Measurements from ENCODE around the gene ABI3BP.

ABI3BP gene

DNA sequence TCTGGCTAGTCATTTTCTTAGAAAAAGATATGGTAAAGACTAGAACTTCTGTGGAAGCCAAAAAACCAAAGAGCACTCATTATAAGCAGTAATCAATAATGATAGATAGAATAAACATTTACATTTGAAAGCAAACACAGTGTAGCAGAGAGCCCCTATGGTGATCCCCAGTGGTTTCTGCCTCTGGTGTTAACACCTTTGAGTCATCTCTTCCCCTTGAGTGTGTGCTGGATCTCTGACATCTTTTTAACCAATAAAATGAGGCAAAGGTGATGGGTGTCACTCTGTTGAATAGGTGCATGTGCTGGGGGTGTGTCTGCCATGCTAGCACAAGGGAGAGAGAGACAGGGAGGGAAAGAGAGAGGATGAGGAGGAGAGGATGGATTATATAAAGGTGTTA is 162.3 kb downstream of the ABI3BP start:
- no peak for DNase-seq

DNA sequence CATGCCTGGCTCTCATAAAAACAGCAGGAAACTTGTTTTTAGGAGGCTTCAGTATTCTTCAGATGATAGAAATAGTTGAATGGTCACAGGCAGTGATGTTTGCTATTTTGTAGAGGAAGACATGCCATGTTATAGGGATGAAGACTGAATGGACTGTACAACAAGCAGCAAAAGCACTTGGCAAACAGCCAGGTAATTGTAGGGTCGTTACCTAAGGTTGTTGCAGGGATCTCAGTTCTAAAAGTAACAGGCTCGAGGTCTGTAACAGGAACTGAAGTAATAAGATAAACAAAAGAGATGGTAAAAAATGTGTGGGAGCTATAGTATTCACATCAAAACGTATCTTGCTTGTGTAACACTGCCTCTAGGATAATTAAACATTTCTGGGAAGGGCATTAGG is 167.6 kb downstream of the ABI3BP start:
- DNase-seq: peak; percentile 8

DNA sequence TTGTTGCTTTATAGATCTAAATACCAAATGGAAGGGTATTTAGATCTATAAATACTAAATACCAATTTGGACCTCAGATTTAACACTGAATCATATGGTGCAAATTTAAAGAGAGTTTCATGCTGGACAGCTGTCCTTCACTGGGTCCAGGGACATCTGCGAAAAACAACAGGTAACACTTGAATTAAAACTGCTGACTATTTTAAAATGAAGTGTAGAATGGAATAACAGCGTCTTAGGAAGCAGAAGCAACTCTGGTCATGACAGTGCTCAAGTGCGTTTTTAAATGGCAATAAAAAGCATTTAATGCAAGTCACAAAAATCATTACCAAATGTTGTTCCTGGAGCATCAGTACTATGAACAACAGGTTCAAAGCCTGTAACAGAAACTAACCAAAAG is 177.6 kb downstream of the ABI3BP start:
- DNase-seq: no peak

DNA sequence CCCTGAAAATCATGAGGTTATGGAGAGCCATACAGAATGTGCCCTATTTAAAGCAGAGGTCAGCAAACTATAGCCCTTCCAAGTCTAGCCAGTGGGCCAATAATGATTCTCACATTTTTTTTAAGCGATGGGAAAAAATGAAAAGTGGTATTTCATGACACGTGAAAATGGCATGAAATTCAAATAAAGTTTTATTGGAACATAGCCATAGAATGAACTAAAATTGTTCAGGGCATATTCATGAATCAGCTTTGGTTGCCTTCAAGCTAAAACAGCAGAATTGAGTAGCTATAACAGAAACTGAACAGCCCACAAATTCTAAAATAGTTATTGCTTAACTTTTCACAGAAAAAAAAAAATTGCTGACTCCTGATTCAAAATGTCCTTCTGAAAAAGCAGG is 179.4 kb downstream of the ABI3BP start:
- DNase-seq: no peak

DNA sequence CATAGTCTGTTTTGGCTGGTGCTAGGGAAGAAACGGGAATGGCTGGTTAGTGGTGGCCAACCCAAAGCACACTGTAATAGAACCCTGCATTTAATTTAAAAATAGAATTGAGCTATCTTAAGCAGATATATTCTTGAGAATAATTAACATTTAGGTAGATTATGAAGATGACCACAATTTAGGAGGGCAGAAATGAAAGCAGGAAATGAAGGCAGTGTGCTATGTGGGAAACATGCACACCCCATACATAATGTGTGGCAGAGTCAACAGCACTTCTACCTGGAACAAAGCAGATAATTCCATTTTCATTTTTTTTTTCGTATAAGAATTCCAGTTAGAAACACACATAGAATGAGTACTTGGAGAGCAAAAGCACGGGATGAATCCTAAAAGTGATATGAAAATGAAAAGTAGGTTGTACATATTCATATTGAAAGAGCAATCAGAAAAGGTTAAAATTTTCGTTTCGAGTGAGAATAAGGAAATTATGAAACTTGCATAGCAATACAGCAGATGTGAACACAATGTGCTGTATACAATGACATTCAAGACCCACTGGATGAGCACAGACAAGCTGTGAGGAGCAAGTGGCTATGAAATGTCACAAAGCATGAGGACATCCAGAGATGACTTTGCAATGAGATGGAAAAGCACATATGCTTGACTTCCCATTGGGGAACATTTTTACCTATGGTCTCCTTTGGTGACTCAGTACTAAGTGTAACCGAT is 181.3 kb downstream of the ABI3BP start:
- DNase-seq: no peak

GRCh38 chr3:100810671-100811070 is 182.6 kb downstream of the ABI3BP start:
- DNase-seq: no peak

DNA sequence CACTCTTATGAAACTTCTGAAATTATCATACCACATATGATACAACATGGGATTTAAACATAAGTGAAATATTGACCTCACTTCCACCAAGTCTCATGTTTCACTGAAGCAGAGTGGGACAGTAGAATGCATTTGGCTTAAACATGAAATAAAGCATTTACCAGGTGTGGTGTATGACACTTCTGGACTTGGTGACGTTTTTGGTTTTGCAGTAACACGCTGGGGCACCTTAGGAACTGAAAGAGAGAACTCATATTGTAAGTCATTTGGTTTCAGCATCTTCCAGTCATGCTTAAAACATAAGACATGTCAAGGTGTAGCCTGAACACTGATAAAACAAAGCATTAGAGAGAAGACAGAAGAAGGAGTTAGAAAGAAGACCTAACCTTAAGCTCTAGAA is 188.6 kb downstream of the ABI3BP start:
- no peak for DNase-seq

DNA sequence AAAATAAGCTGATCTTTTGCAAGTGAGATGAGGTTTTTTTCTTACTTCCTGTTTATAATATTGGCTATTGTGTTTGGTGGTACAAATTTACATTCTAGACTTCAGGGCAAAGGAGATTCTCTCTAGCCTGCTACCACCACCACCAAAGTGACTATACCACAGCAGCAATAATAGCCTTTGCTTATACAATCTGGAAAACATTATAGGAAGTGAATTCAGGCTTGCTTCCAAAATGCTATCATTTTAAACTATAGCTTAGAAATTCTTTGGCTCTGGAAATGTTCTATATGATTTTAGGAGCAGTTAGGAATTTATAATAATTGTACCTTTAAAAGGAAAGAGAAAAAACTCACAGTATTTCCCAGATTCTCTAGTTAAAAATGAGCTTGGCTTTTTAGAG is 189.5 kb downstream of the ABI3BP start:
- DNase-seq: no peak

DNA sequence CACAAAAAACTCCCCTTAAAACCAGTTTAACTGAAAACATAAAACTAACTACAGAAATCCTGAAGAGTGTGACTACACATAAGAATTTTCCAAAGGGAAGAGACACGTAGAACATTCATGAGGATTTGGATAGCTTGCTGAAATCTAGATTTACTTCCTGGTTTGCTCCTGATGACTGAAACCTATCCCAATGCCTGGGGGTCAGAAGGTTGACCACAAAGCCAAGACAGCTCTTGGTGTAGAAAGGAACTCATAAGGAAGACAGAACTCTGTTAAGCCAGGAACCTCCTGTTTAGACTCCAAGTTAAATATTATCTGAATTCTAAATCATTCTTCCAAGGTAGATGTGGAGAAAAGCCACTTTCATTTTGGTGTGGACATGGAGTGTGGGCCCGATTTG is 191.1 kb downstream of the ABI3BP start:
- no peak for DNase-seq

GRCh38 chr3:100798012-100798411 is 195.2 kb downstream of the ABI3BP start:
- DNase-seq: no peak

- peak; percentile 58 for DNase-seq
Measured at GRCh38 chr3:100796556-100796955, 196.7 kb downstream of the ABI3BP start.

DNA sequence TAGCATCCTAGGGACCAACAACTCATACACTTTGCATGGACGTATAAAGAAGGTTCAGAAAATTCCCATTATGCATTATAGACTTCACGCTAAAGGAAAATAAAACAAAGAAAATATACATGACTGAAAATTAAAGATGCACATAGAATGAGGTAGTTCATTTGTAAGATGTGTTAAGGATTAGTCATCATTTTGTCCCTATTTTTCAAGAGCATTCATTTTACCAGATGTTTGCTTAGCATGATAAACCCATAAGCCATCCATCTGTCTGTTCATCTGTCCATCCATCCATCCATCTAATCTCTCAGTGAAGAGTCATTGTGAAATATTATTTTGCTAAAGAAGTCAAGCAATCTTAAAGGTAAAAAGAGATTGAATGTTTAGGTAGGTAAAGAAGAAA is 203.6 kb downstream of the ABI3BP start:
- DNase-seq: no peak

DNA sequence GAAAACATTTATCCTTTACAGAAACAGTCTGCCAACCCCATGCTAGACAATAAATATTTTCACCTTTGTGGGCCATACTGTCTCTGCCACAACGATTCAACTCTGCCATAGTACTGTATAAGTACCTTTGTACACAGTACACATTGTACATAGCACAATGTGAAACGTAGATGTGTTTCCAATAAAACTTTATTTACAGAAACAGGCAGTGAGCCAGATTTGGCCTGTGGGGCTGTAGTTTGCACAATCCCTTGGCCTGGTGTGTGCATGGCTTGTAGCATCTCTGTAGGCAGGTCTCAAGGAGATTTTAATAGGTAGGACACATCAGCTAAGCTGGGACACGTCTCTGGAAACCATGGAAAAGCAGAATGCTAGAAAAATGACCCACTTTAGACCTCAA is 209.6 kb downstream of the ABI3BP start:
- DNase-seq: no peak

DNA sequence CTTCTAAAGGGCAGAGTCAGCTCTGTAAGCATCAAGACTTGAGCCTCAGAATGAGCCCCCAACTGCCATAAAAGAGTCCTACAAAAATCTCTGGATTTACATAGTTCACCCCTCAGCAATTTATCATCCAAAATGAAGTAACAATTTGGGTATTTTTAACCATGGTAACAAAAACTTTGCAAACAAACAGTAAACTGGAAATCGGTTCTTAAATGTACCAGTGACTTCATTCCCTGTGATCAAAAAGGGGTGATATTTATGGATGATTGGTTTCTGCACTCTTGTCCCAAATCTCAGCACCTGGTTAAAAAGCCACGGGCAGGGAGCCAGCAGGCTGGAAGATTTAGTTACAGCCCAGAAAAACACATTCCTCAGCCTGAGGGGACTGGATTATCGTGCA is 210.3 kb downstream of the ABI3BP start:
- DNase-seq: no peak

GRCh38 chr3:100782348-100782747 is 210.9 kb downstream of the ABI3BP start:
- no peak for DNase-seq

- no peak for DNase-seq
Measured at GRCh38 chr3:100781301-100781700, 211.9 kb downstream of the ABI3BP start.

DNA sequence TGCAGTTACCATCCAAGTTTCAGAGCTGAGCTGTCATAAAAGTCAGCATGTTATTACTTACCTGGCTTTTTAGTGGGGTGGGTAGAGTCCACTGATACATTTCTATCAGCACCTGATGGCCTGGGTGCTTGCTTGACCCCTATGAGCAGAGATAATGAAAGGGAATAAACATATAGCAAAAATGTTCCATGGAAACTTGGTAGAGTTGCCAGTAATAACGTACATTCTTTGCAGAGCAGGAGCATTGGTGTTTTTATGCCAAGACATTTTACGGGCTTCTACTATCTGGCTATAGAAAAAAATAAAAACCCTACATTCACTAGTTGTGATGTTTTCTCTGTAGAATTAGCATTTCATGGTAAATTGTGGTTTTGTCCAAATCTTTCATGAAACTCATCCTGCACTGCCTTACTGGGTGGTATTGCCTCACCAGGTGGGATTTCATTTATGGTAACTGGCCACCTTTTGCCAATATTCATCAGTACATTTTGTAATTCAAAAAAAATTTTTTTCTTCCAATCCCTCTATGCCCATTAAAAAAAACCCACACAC is 213.1 kb downstream of the ABI3BP start:
- DNase-seq: no peak

- no peak for DNase-seq
Measured at GRCh38 chr3:100779480-100779879, 213.7 kb downstream of the ABI3BP start.

- DNase-seq: no peak
Measured at GRCh38 chr3:100777271-100777670, 215.9 kb downstream of the ABI3BP start.

- no peak for DNase-seq
Measured at GRCh38 chr3:100776746-100777145, 216.5 kb downstream of the ABI3BP start.

DNA sequence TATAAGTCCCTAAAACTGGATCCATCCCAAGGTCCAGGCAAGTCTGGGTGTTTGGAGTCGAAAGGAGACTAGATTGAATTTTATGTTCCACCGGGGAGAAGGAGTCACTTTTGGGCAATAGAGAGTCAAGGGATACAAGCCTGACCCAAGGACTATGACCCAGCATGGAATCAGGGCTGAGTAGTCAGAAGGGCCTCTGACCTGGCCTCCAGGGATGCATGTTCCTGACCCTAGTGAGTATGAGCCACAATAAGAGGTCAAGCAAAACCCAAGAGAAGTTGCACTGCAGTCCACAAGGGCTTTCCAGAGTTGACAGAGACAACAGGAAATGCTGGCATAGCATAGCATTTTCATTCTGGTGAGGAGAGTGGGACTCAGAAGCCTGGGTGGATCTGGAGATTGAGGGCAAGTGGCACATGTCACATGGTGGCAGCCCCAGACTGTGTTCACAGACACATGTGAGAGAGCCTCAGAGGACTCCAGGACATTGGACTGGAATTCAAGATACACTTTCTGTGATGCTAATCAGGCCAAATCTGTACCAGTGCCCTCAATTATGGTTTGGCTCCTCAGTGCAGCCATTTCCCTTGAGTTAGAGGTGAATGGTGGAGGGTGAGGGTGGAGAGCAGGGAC is 217.0 kb downstream of the ABI3BP start:
- DNase-seq: no peak

GRCh38 chr3:100775669-100776068 is 217.6 kb downstream of the ABI3BP start:
- DNase-seq: no peak

GRCh38 chr3:100775226-100775625 is 218.0 kb downstream of the ABI3BP start:
- no peak for DNase-seq

DNA sequence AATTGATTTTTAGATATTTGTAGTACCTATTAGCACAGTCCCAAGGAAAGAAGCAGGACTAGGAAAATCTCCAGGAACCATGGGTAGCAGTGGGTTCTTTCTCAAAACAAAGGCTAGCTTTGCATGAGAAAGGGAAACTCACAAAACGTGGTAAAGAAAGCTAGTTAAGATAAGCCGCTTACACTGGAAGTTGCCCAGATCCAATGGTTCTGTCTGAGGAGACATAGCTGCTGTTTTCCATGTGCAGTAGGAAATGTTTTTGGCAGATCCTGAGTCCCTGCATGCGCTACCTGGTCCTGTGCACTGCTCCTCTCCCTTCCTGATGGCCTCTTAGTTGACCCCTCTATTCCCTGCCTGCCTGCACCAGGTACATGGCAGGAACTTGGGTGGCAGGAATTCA is 223.5 kb downstream of the ABI3BP start:
- no peak for DNase-seq

- DNase-seq: no peak
Measured at GRCh38 chr3:100766069-100766468, 227.2 kb downstream of the ABI3BP start.
